Measurements from ENCODE around the gene LY86. TPM values are rescaled to one million over a fixed set of nuclear protein-coding genes. Genes with fewer than 3 reads are reported as not detected.

The LY86 gene
- total RNA-seq, 4 donors from 2014 or later: 0.88 to 2.1 (median 1.6) TPM; not detected in 1

- WGBS, 2 donors: 6 to 13% methylated on average over 36 to 56 of the region's 64 CpGs
- no peak for DNase-seq (ENCODE audit: low spot score in 2 of 2)
Measured at GRCh38 chr6:6546318-6547109, 42.0 kb upstream of the LY86 start.

DNA sequence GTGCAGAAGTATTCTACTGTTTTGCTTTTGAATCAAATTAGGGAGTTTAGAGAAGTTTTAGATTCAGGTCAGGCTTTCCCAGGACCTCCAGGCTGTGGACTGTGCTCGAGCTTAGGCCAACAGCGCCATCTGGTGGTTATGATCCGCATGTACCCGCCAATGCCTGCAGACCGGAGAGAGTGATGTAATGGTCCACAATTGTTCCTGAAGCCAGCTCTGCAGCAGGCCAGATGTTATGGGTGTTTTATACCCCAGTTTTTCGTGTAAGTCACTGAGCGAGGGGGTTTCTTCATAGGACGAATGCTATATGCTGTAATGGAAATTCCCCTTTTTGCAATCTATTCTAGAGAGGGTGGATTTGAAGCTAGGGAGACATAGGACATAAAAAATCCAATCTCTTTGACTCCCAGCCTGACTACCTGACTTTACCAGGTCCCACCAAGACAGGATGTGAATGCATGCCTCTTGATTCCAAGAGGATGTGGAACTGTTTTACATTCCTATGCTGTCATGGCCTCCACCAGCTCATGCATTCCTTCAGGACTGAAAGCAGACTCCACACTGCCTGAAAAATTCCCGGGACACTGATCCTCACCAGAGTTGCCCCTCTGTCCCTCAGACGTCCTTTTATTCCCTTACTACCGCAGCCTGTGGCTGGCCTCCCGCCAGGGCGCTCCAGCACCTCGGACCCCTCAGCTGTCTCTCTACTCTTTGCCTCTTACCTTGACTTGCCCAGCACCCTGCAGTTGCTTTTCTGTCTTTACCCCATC, 41.2 kb upstream of the LY86 start:
- peak; percentile 89 to 98 for DNase-seq (ENCODE audit: low spot score in 2 of 2)
- TF ChIP-seq POLR2A (IDR thresholded peaks at IDR 0.05): no peak
- TF ChIP-seq, protein P1, sequence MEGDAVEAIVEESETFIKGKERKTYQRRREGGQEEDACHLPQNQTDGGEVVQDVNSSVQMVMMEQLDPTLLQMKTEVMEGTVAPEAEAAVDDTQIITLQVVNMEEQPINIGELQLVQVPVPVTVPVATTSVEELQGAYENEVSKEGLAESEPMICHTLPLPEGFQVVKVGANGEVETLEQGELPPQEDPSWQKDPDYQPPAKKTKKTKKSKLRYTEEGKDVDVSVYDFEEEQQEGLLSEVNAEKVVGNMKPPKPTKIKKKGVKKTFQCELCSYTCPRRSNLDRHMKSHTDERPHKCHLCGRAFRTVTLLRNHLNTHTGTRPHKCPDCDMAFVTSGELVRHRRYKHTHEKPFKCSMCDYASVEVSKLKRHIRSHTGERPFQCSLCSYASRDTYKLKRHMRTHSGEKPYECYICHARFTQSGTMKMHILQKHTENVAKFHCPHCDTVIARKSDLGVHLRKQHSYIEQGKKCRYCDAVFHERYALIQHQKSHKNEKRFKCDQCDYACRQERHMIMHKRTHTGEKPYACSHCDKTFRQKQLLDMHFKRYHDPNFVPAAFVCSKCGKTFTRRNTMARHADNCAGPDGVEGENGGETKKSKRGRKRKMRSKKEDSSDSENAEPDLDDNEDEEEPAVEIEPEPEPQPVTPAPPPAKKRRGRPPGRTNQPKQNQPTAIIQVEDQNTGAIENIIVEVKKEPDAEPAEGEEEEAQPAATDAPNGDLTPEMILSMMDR (IDR thresholded peaks at IDR 0.05): peak in 1 of 3 donors; percentile 94
- 19 to 21% methylated on average over 14 of the region's 14 CpGs for WGBS, 2 donors
- H3K4me3 ChIP-seq (ENCODE audit: low read depth, poor library complexity, severe bottlenecking): no peak overlapping the region
- intact Hi-C loops (cut with DNase I; ENCODE audit: low total_unique reads): loop anchor here (5.0 to 10.0 kb wide), 2 partner anchors 492 to 1405 kb away; no protein-coding TSS in a partner anchor

More at GRCh38 chr6:6546318-6547109, 42.0 kb upstream of the LY86 start:
- intact Hi-C loops (cut with DNase I; ENCODE audit: low total_unique reads): loop anchor here (5.0 to 10.0 kb wide), 2 partner anchors 492 to 1404 kb away; no protein-coding TSS in a partner anchor
- TF ChIP-seq, protein P1 (IDR thresholded peaks at IDR 0.05): no peak
- TF ChIP-seq POLR2A (IDR thresholded peaks at IDR 0.05): no peak
- H3K4me3 ChIP-seq (ENCODE audit: low read depth, poor library complexity, severe bottlenecking): no peak overlapping the region

- peak in 1 of 2 donors; percentile 80 for DNase-seq (ENCODE audit: low spot score in 2 of 2)
- TF ChIP-seq, protein P1 (IDR thresholded peaks at IDR 0.05): no peak
- no peak for TF ChIP-seq POLR2A (IDR thresholded peaks at IDR 0.05)
- intact Hi-C loops (cut with DNase I; ENCODE audit: low total_unique reads): no loop called here
- 51 to 57% methylated on average over 7 of the region's 7 CpGs for WGBS, 2 donors
- no peak overlapping the region for H3K4me3 ChIP-seq (ENCODE audit: low read depth, poor library complexity, severe bottlenecking)
Measured at GRCh38 chr6:6556161-6556737, 32.3 kb upstream of the LY86 start.

GRCh38 chr6:6556738-6557503, 31.6 kb upstream of the LY86 start:
- WGBS, 2 donors: 59% methylated on average over 10 of the region's 10 CpGs
- TF ChIP-seq, protein P1 (IDR thresholded peaks at IDR 0.05): no peak
- intact Hi-C loops (cut with DNase I; ENCODE audit: low total_unique reads): no loop called here
- H3K4me3 ChIP-seq (ENCODE audit: low read depth, poor library complexity, severe bottlenecking): no peak overlapping the region
- peak in 1 of 2 donors; percentile 50 for DNase-seq (ENCODE audit: low spot score in 2 of 2)

DNA sequence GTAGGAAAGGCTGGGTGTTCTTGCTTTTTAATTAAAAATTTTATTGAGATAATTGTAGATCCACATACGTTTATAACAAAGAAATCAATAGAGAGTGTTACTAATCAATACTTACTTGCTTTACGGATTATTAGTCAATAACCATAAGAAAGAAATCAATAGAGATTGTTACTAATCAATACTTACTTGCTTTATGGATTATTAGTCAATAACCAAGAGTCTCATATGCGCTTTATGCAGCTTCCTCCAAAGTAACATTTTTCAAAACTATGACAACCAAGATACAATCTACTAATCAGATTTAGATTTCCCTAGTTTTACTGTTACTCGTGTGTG, 31.0 kb upstream of the LY86 start:
- WGBS, 2 donors: 66 to 74% methylated on average over 4 of the region's 4 CpGs
- intact Hi-C loops (cut with DNase I; ENCODE audit: low total_unique reads): no loop called here
- TF ChIP-seq POLR2A (IDR thresholded peaks at IDR 0.05): no peak
- TF ChIP-seq, protein P1 (IDR thresholded peaks at IDR 0.05): no peak
- no peak for DNase-seq (ENCODE audit: low spot score in 2 of 2)
- no peak overlapping the region for H3K4me3 ChIP-seq (ENCODE audit: low read depth, poor library complexity, severe bottlenecking)
